GM23248 (cell line): Measurements from ENCODE around the gene WDR54. TPM values are rescaled to one million over a fixed set of nuclear protein-coding genes. Genes with fewer than 3 reads are reported as not detected.

Experiments
- DNase-seq: peaks from one replicate; pipeline ENCODE4 v3.0.0-alpha.2; 2015
- H2AFZ ChIP-seq: fragments of 200-600 bp; sonication (generic); 2 replicates; pipeline ENCODE4 v1.6.1; 2016; ENCODE audit warnings: antibody characterized with exemption
- H3F3A ChIP-seq: fragments of 200-600 bp; sonication (generic); 2 replicates; pipeline ENCODE4 v1.6.1; 2016; ENCODE audit warnings: mild to moderate bottlenecking, antibody characterized with exemption, mixed run types; ENCODE audit not compliant: insufficient read depth
- H3K27ac ChIP-seq: fragments of 200-600 bp; sonication (generic); 2 replicates; pipeline ENCODE4 v1.5.1; 2016; ENCODE audit warnings: mild to moderate bottlenecking
- H3K27me3 ChIP-seq: fragments of 200-600 bp; sonication (generic); replicated peaks from 2 replicates; pipeline ENCODE4 v1.6.1; 2016; ENCODE audit warnings: mild to moderate bottlenecking; ENCODE audit not compliant: insufficient read depth
- H3K36me3 ChIP-seq: fragments of 200-600 bp; sonication (generic); 2 replicates; pipeline ENCODE4 v1.6.1; 2016; ENCODE audit warnings: low read depth, mild to moderate bottlenecking
- H3K4me1 ChIP-seq: fragments of 200-600 bp; sonication (generic); 2 replicates; pipeline ENCODE4 v1.6.1; 2016; ENCODE audit warnings: mild to moderate bottlenecking; ENCODE audit not compliant: insufficient read depth
- H3K4me2 ChIP-seq: fragments of 200-600 bp; sonication (generic); one replicate; pipeline ENCODE4 v1.6.1; 2016; ENCODE audit warnings: mild to moderate bottlenecking; ENCODE audit not compliant: unreplicated experiment
- H3K4me3 ChIP-seq: fragments of 200-600 bp; sonication (generic); 2 replicates; pipeline ENCODE4 v1.5.1; 2016; ENCODE audit warnings: mild to moderate bottlenecking
- H3K79me2 ChIP-seq: fragments of 200-600 bp; sonication (generic); 2 replicates; pipeline ENCODE4 v1.6.1; 2016; ENCODE audit warnings: mild to moderate bottlenecking; ENCODE audit not compliant: insufficient read depth
- H3K9ac ChIP-seq: fragments of 200-600 bp; sonication (generic); 2 replicates; pipeline ENCODE4 v1.6.1; 2016; ENCODE audit warnings: mild to moderate bottlenecking
- H3K9me2 ChIP-seq: fragments of 200-600 bp; sonication (generic); 2 replicates; pipeline ENCODE4 v1.6.1; 2016; ENCODE audit warnings: mixed run types, mild to moderate bottlenecking, moderate library complexity; ENCODE audit not compliant: insufficient read depth
- H3K9me3 ChIP-seq: fragments of 200-600 bp; sonication (generic); one replicate; pipeline ENCODE4 v1.6.1; 2017; ENCODE audit warnings: low read depth
- H4K20me1 ChIP-seq: fragments of 200-600 bp; sonication (generic); 2 replicates; pipeline ENCODE4 v1.6.0; 2016; ENCODE audit not compliant: insufficient read depth
- EZH2 ChIP-seq: fragments of 200-600 bp; sonication (generic); IDR thresholded peaks from 2 replicates; pipeline ENCODE4 v1.6.1; 2018; ENCODE audit warnings: antibody characterized with exemption, mild to moderate bottlenecking; ENCODE audit not compliant: insufficient read depth, poor library complexity, severe bottlenecking
- EZH2phosphoT487 ChIP-seq: fragments of 200-600 bp; sonication (generic); IDR thresholded peaks from 2 replicates; pipeline ENCODE4 v1.6.1; 2018; ENCODE audit warnings: antibody characterized with exemption, moderate library complexity, mild to moderate bottlenecking, low read depth; ENCODE audit not compliant: insufficient read depth
- WGBS, 2 experiments: methylation state at CpG; one replicate each; pipeline ENCODE4 v1.1.6; 2015 to 2017; ENCODE audit warnings: low lambda C conversion rate in 2 of 2, low coverage in 1 of 2; ENCODE audit errors: missing lambda C conversion rate in 2 of 2; 5-methylcytosine and 5-hydroxymethylcytosine counted together
- in situ Hi-C: fragments of 300-500 bp; cut with MboI; formaldehyde crosslinking; loops from 2 replicates; pipeline ENCODE4 v1.15.0; 2020
- polyA plus RNA-seq: library from polyadenylated mRNA; unstranded; fragments of >200 nt; fragmentation: Nextera tagmentation; extraction: Ambion mirVana; gene quantifications from 2 replicates; pipeline ENCODE4 v1.2.1, GENCODE V29; 2016
- total RNA-seq: library from RNA; depleted of rRNA; stranded (reverse); fragments of >200 nt; shearing (Covaris generic); gene quantifications from 2 replicates; pipeline ENCODE4 v1.2.3, GENCODE V29; 2014

The WDR54 gene
- total and polyA plus RNA-seq, 2 experiments from 2014 or later = 45.0 to 50.8 TPM

- Histone ChIP-seq H3K9ac (no peak overlapping the region), H2AFZ (no peak overlapping the region), H3F3A (peaks cover 31% of the 10 kb centered on the region), H3K79me2 (peaks cover 94% of the 10 kb centered on the region), H3K4me1 (peaks cover 54% of the 10 kb centered on the region), H3K9me2 (no peaks in the 10 kb centered on the region), H3K27ac (peak overlapping the region; percentile 61; the same call in 1 of the 2 replicates), H4K20me1 (no peaks in the 10 kb centered on the region), H3K27me3 (no peaks in the 10 kb centered on the region), H3K9me3 (no peaks in the 10 kb centered on the region), H3K4me3 (no peak overlapping the region), H3K36me3 (peaks cover 8% of the 10 kb centered on the region; the same call in 1 of the 2 replicates), H3K4me2 (no peak overlapping the region)
- WGBS, 2 experiments = 94 to 95% methylated on average over 3 of the region's 3 CpGs
- DNase-seq = no peak
- TF ChIP-seq EZH2 (no peak), EZH2phosphoT487 (no peak)
- in situ Hi-C loops = no loop called here
Measured at GRCh38 chr2:74381751-74382150, 39.8 kb upstream of the WDR54 start.

DNA sequence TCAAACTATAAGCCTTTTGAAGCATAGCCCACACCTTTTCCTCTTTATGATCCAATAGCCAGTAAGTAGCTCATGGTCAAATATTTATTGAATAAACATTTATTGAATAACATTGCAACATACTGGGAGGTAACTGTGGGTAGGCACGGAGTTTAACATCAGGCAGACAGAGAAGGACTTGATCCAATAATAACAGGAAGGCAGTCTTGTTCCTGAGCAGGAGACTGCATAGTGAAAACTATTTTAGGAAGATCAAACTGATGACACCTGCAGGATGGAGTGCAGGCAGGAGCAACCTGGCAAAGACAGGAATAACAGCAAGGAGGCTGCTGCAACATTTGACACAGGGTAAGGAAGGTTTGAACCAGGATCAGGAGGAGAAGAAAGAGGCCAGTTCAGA lies 38.3 kb upstream of the WDR54 start:
- no peak overlapping the region for H2AFZ ChIP-seq
- H3K9me2 ChIP-seq = no peaks in the 10 kb centered on the region
- peaks cover 69% of the 10 kb centered on the region for H3K4me1 ChIP-seq
- 0 to 4% methylated on average over 1 of the region's 1 CpG for WGBS, 2 experiments
- H3K36me3 ChIP-seq = no peaks in the 10 kb centered on the region
- in situ Hi-C loops = no loop called here
- peak overlapping the region; percentile 46 for H3K4me2 ChIP-seq
- peak overlapping the region; percentile 33; the same call in 1 of the 2 replicates for H3K4me3 ChIP-seq
- H4K20me1 ChIP-seq = no peaks in the 10 kb centered on the region
- peaks cover 44% of the 10 kb centered on the region for H3F3A ChIP-seq
- TF ChIP-seq EZH2phosphoT487 (no peak), EZH2 (no peak)
- peak overlapping the region; percentile 37; the same call in 1 of the 2 replicates for H3K9ac ChIP-seq
- no peaks in the 10 kb centered on the region for H3K9me3 ChIP-seq
- no peaks in the 10 kb centered on the region for H3K27me3 ChIP-seq
- peaks cover 92% of the 10 kb centered on the region for H3K79me2 ChIP-seq
- DNase-seq = peak; percentile 73
- peak overlapping the region; percentile 61 for H3K27ac ChIP-seq

GRCh38 chr2:74384051-74384450 lies 37.5 kb upstream of the WDR54 start:
- DNase-seq = peak; percentile 60
- TF ChIP-seq EZH2 (no peak), EZH2phosphoT487 (no peak)
- H3K9me2 ChIP-seq = no peaks in the 10 kb centered on the region

GRCh38 chr2:74385396-74385795 lies 36.1 kb upstream of the WDR54 start:
- DNase-seq = peak; percentile 35
- Histone ChIP-seq H3K4me3 (no peak overlapping the region), H4K20me1 (no peaks in the 10 kb centered on the region), H3K27me3 (no peaks in the 10 kb centered on the region), H3K9me3 (no peaks in the 10 kb centered on the region), H3K4me2 (no peak overlapping the region), H3K4me1 (peaks cover 63% of the 10 kb centered on the region), H3F3A (peaks cover 51% of the 10 kb centered on the region), H3K9ac (no peak overlapping the region), H3K27ac (no peak overlapping the region), H3K36me3 (no peaks in the 10 kb centered on the region), H2AFZ (no peak overlapping the region), H3K9me2 (no peaks in the 10 kb centered on the region), H3K79me2 (peaks cover 92% of the 10 kb centered on the region)
- in situ Hi-C loops = no loop called here
- WGBS, 2 experiments = 68 to 69% methylated on average over 8 of the region's 8 CpGs
- no peak for TF ChIP-seq EZH2phosphoT487
- TF ChIP-seq EZH2 = no peak

More at GRCh38 chr2:74384051-74384450, 37.5 kb upstream of the WDR54 start:
- no peaks in the 10 kb centered on the region for H3K9me3 ChIP-seq
- H3F3A ChIP-seq = peaks cover 51% of the 10 kb centered on the region
- 33 to 40% methylated on average over 3 of the region's 3 CpGs for WGBS, 2 experiments
- no peaks in the 10 kb centered on the region for H4K20me1 ChIP-seq
- H3K4me1 ChIP-seq = peaks cover 67% of the 10 kb centered on the region
- in situ Hi-C loops = no loop called here
- H3K9ac ChIP-seq = peak overlapping the region; percentile 37; the same call in 1 of the 2 replicates
- peaks cover 92% of the 10 kb centered on the region for H3K79me2 ChIP-seq
- H2AFZ ChIP-seq = no peak overlapping the region
- H3K4me2 ChIP-seq = peak overlapping the region; percentile 46
- H3K27me3 ChIP-seq = no peaks in the 10 kb centered on the region
- H3K36me3 ChIP-seq = no peaks in the 10 kb centered on the region
- H3K27ac ChIP-seq = peak overlapping the region; percentile 61
- H3K4me3 ChIP-seq = peak overlapping the region; percentile 33
